ENCODE results near the gene NRBF2.
"Not testable (repeated sequence)": the region's sequence is repeated elsewhere in the genome, so short reads cannot be mapped to it uniquely, and the experiment has no call there.

The NRBF2 gene

GRCh38 chr10:63119041-63119440 lies 14.1 kb upstream of the NRBF2 start:
- no peak for DNase-seq (ENCODE audit: low read depth)

DNA sequence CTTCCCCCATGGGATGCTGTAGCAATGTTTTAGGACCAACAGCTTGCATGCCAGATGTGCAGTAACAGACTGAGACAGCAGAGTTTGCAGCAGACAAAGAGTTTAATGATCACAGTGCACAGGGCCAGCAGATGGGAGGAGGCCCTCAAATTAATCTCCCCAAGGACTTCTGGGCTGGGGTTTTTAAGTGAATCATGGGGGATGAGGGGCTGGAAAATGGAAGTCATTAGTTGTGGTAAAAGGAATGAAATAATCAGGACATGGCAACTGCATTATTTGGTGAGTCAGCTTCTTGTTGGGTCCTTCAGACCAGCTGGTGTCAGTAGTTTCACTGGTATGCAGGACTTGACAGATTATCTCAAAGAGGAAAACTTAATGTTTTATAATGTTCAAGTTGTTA lies 12.6 kb upstream of the NRBF2 start:
- peak; percentile 93 for DNase-seq (ENCODE audit: low read depth)

GRCh38 chr10:63123727-63124362 lies 9.3 kb upstream of the NRBF2 start:
- no peak for DNase-seq (ENCODE audit: low read depth)

DNA sequence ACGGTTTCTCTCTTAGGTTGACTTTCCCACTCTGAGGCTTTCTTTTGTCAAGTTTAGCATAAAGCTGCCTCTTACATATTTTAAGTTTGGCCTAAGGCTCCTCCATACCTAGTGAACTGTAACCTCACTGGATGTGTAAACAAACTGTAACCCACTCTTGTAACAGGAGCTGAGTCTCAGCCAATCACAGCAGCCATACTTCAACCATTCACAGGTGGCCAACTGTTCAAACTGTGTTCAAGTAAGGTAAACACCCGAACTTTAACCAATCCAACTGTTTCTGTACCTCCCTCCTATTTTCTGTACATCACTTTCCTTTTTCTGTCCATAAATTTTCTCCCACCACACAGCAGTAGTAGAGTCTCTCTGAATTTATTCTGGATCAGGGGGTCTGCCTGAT lies 7.7 kb upstream of the NRBF2 start:
- DNase-seq (ENCODE audit: low read depth), result no peak

GRCh38 chr10:63128443-63128842 lies 4.7 kb upstream of the NRBF2 start:
- DNase-seq (ENCODE audit: low read depth), result peak; percentile 27

DNA sequence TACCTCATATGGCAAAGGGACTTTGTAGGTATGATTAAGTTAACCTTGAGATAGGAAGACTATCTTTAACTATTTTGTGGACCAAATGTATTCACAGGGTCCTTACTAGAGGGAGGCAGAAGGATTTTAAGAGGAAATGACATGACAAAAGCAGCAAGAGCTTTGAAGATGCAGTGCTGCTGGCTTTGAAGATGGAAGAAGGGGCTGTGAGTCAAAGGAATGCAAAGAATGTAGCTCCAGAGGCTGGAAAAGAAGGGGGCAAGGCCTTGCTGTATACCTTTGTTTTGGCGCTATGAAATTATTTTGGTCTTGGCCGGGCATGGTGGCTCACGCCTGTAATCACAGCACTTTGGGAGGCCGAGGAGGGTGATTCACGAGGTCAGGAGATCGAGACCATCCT lies 3.2 kb upstream of the NRBF2 start:
- DNase-seq (ENCODE audit: low read depth), result no peak

DNA sequence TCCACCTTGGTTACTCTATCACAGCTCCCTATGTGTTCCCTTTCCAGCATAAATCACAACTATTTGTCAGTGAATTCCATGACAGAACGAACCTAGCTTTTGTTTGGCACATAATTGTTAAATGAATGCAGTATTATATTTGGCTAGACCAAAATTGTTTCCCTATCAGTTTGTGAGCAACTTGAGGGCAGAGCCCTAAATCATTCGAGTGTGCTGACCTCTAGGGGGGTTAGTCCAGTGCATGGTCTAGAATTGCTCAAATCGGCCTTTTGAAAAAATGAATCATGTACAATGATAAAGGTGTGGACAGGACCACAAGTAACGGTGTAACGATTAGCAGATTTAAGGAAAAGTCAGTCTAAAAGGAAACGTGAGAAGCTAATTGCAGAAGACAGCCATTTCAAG lies 475 bp upstream of the NRBF2 start:
- DNase-seq (ENCODE audit: low read depth), result no peak

- DNase-seq (ENCODE audit: low read depth), result peak; percentile 7
Measured at GRCh38 chr10:63133821-63134557, 861 bp downstream of the NRBF2 start.

GRCh38 chr10:63137306-63137705 lies 4.2 kb downstream of the NRBF2 start:
- peak; percentile 49 for DNase-seq (ENCODE audit: low read depth)

DNA sequence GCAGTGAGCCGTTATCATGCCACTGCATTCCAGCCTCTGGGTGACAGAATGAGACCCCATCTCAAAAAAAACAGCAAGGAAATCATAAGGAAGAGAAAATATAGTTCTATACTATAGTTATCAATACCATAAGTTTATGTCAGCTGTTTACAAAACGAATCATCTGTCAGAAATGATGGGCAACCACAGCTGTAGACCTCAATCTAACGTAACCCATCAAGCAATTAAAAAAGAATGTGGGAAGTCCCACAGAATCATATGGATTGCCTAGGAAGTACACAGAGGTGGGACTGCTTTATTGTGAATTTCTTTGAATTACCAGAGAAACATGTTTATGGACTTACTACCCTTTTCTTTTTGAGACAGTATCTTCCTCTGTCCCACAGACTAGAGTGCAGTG lies 6.9 kb downstream of the NRBF2 start:
- no peak for DNase-seq (ENCODE audit: low read depth)

DNA sequence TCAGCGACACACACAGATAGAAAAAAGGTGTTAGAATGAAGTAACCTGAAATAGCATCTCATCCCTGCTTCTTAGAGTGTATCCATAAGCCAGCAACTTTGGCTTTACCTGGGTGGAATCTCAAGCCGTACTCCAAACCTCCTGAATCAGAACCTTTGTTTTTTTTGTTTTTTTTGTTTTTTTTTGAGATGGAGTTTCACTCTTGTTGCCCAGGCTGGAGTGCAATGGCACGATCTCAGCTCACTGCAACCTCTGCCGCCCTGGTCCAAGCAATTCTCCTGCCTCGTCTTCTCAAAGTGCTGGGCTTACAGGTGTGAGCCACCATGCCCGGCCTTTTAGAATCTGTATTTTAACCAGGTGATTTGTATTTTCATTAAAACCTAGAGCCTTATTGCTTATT lies 9.0 kb downstream of the NRBF2 start:
- DNase-seq (ENCODE audit: low read depth), result no peak

GRCh38 chr10:63143987-63144386 lies 10.9 kb downstream of the NRBF2 start:
- peak; percentile 12 for DNase-seq (ENCODE audit: low read depth)

- no peak for DNase-seq (ENCODE audit: low read depth)
Measured at GRCh38 chr10:63145782-63146181, 12.7 kb downstream of the NRBF2 start.

- DNase-seq (ENCODE audit: low read depth), result no peak
Measured at GRCh38 chr10:63146503-63146902, 13.4 kb downstream of the NRBF2 start.

DNA sequence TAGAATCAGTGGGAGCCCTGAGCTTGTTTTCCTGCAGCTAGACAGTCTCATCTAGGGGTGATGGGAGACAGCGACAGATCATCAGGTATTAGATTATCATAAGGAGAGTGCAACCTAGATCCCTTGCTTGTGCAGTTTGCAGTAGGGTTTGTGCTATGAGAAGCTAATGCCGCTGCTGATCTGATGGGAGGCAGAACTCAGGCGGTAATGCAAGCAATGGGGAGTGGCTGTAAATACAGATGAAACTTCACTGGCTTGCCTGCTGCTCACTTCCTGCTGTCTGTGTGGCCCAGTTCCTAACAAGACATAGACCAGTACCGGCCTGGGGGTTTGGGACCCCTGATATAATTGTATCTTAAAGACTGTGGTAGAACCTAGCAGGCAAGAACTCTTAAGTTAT lies 17.6 kb downstream of the NRBF2 start:
- DNase-seq (ENCODE audit: low read depth), result no peak

GRCh38 chr10:63153868-63154545 lies 20.9 kb downstream of the NRBF2 start:
- not testable (repeated sequence) for DNase-seq (ENCODE audit: low read depth)

- DNase-seq (ENCODE audit: low read depth), result no peak
Measured at GRCh38 chr10:63154546-63155387, 21.6 kb downstream of the NRBF2 start.

DNA sequence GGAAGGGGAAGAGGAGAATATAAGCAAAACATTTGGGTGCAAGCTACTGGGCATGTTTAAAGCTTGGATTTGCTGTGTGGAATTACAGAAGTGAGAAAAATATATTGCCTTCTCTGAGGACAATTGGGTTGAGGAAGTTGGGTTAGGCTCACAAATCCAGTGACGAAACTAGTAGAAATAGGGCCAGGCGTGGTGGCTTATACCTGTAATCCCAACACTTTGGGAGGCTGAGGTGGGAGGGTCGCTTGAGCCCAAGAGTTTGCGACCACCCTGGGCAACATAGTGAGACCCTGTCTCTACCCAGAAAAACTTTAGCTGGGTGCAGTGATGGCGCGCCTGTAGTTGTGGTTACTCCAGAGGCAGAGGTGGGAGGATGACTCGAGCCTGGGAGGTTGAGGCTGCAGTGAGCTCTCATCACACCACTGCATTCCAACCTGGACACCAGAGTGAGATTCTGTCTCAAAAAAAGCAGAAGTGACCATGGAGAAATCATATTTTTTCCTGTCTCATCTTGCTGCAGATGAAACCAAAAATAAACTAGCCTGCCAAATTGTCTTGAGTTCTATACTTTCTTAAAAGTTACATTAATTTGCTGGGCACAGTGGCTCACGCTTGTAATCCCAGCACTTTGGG lies 22.4 kb downstream of the NRBF2 start:
- no peak for DNase-seq (ENCODE audit: low read depth)

DNA sequence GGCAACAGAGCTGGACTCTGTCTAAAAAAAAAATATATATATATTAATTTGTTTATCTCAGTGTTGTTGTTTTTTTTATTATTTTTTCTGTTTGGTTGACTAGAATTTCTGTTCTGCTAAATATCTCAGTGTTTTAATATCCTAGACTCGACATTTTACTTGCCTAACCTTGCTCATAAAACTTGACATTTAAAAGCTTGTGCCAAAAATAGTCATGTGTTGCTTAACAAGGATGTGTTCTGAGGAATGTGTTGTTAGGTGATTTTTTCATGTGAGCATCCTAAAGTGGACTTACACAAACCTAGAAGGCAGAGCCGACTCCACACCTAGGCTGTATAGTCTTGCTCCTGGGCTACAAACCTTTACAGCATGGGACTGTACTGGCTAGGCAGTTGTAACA lies 23.1 kb downstream of the NRBF2 start:
- DNase-seq (ENCODE audit: low read depth), result peak; percentile 21

DNA sequence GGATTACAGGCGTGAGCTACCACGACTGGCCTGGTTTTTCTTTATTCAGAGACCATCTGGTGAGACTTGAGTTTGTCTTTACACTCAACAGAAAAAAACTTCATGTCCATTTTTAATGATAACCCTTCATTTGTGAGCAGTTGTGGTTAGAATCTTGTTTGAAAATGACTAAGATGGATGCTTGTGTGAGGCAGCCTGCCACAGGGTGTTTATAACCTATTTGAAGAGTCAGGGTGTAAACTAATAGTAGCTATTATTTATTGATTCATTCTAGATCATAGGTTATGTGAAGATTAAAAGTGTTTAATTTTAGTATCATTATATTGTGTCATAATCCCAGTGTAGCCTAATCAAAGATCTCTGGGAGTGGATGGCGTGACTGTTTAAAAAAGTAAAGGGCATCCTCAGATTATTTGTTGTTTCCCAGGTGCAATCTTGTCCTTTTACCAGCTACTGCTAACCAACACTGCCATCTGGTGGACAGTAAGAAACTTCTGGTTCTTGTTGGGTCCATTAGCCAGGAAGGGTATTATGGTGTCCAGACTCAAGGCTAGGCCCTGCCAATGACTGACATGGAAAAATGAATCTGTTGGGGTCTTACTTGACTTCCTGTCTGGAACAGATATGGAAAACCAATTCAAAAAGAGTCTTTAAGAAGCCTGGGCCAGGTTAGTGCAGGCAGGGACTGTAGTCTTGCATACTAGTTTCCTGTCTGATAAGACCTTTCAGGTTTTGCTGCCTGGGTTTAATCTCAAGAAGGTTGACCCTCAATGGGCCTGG lies 24.9 kb downstream of the NRBF2 start:
- peak; percentile 82 for DNase-seq (ENCODE audit: low read depth)

- DNase-seq (ENCODE audit: low read depth), result no peak
Measured at GRCh38 chr10:63161592-63161991, 28.5 kb downstream of the NRBF2 start.

Measured in fibroblast of gingiva (primary cell).